Posterior cingulate gyrus (tissue), 11 donors: Measurements from ENCODE around the gene UBL3.

Experiments used
- DNase-seq, 10 donors: peaks; one replicate each; pipeline versions ENCODE4 v3.0.0 to v3.0.0-alpha.2; 2020 to 2021; ENCODE audit warnings: mixed read lengths in 3 of 10
- intact Hi-C: fragments of 100-400 bp; cut with DNase I; formaldehyde crosslinking; loops from one replicate; pipeline ENCODE4 v1.15.1; 2023

UBL3 gene

DNA sequence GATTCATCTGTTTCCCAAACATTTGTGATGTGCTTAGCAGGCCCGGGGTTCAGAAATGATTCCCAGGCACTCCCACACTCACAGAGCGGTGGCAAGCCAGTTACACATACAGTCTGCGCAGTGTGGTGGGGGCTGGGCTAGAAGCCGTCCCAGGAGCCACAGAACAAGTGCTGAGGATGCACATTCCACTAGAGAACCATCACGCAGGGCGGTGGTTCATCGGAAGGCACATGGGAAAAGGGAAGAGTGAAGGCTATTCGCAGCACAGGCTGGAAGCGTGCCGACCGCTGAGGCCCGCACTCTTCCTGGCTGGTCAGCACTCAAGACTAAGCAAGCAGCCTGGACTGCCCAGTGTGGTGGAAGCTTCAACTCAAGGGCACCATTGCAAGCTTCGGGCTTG is 128.7 kb downstream of the UBL3 start:
- no peak for DNase-seq
- intact Hi-C loops = no loop called here

DNA sequence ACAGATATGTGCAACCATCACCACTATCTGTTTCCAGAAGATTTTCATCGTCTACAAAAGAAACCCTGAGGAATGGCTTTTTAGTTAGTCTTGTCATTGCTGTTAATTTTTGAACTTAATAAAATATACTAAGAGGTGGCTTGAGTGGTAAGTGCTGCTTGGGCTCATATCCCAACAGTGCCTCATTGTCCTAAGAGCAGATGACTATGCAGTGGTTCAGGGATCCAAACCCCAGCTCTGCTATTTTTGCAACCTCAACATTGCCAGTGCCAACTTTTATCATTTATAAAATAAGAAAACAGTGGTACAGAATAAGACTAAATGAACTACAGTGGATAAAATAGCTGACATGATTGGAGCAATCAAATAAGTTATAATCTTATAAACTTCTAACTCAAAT is 131.7 kb downstream of the UBL3 start:
- intact Hi-C loops = no loop called here
- no peak for DNase-seq

DNA sequence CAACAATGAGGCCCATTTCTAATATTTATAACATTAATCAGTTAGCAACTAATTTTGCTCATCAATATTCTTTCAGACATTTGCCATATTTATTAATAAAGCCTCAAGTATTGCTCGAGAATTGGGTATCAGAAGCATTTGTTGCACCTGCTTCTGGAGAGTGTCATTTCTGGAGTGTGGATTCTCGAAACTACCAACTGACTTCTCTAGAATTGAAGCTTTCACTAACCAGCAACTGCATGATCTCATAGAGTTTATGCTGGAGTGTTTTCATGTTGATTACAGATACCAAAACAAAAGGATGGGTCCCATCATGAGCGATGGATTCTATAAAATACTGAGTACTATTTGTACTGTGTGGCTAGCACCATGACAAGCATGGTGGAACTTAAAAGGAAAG is 133.9 kb downstream of the UBL3 start:
- intact Hi-C loops = no loop called here
- DNase-seq = no peak
